Measurements from ENCODE around the gene ASTN2.

DNA sequence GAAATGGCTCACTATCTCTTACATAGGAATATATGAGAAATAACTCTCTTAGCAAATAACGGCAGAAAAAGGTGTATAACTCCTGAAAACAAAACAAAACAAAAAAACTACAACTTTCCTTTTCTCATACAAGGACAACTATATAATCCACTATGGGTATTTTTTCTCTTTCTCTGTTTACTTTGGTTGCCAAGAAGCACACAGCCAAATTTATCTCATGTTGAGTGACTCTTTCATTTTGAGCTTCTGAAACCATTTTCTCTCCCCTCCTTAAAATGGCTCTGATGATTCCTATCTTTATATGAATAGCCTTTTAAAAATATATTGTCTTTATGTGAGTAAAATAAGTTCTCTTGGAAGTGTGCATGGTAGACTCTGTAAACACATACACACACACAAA lies 599.0 kb downstream of the ASTN2 start:
- TF ChIP-seq POLR2A (IDR thresholded peaks at IDR 0.05) (no peak), POLR2AphosphoS5 (IDR thresholded peaks at IDR 0.05) (no peak)
- TF ChIP-seq, protein P1, sequence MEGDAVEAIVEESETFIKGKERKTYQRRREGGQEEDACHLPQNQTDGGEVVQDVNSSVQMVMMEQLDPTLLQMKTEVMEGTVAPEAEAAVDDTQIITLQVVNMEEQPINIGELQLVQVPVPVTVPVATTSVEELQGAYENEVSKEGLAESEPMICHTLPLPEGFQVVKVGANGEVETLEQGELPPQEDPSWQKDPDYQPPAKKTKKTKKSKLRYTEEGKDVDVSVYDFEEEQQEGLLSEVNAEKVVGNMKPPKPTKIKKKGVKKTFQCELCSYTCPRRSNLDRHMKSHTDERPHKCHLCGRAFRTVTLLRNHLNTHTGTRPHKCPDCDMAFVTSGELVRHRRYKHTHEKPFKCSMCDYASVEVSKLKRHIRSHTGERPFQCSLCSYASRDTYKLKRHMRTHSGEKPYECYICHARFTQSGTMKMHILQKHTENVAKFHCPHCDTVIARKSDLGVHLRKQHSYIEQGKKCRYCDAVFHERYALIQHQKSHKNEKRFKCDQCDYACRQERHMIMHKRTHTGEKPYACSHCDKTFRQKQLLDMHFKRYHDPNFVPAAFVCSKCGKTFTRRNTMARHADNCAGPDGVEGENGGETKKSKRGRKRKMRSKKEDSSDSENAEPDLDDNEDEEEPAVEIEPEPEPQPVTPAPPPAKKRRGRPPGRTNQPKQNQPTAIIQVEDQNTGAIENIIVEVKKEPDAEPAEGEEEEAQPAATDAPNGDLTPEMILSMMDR (IDR thresholded peaks at IDR 0.05 in 8 of 11, conservative IDR thresholded peaks at IDR 0.05 in 3 of 11): no peak

Measured in spleen (tissue), 7 donors.